Superior temporal gyrus (tissue), 1 donor: ENCODE data around the gene COLGALT1.

Experiments used
- DNase-seq: peaks from one replicate; pipeline ENCODE4 v3.0.0-alpha.2; 2016; ENCODE audit errors: extremely low spot score

Gene COLGALT1

GRCh38 chr19:17623224-17623935 is 67.9 kb downstream of the COLGALT1 start:
- DNase-seq, result no peak

- DNase-seq, result no peak
Observed at GRCh38 chr19:17624314-17624991, 69.0 kb downstream of the COLGALT1 start.

DNA sequence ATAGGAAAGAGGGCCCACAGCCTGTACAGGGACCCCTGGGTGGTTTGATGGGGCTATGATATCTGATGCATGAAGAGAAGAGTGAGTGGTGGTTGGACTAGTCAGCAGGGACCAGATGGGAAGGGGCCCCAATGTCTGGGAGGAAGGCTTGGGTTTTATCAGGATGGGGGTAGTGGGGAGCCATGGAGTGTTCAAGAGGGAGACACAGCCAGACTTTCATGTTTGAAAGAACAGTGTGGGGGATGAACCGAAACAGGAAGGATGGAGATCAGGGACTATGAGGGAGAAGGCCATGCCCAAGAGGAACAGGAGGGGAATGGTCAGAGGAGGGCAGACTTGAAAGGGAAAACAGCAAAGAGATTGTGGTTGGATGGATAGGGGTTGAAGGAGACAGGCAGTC is 69.6 kb downstream of the COLGALT1 start:
- DNase-seq, result no peak

DNA sequence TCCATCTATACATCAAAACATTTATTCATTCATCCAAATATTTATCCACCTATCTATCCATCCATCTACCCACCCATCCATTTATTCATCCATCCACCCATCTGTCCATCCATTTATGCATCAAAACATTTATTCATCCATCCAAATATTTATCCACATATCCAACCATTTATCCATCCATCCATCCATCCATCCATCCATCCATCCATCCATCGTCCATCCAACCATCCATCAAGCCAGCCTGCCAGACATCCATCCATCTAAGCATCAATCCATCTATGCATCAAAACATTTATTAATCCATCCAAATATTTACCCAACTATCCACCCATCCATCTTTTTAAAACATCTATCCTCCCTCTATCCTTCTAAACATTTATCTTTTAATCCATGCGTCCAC is 70.5 kb downstream of the COLGALT1 start:
- DNase-seq, result no peak

- DNase-seq, result no peak
Observed at GRCh38 chr19:17626456-17627015, 71.1 kb downstream of the COLGALT1 start.

- no peak for DNase-seq
Observed at GRCh38 chr19:17627161-17627560, 71.7 kb downstream of the COLGALT1 start.

- no peak for DNase-seq
Observed at GRCh38 chr19:17627921-17628320, 72.5 kb downstream of the COLGALT1 start.

DNA sequence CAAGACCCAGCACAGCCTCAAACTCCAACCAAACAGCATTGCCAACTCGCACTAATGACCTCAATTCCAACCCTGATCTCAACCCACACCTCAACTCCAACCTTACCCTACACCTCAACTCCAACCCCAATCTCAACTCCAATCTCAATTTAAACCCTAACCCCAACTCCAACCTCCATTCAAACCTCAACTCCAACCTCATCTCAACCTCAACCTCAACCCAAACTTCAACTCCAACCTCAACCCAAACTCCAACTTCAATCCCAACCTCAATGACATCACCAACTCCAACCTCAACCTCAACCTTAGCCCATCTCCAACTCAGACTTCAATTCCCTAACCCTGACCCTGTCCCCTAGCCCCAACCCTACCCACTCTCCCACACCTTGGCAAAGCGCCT is 74.3 kb downstream of the COLGALT1 start:
- DNase-seq, result no peak

DNA sequence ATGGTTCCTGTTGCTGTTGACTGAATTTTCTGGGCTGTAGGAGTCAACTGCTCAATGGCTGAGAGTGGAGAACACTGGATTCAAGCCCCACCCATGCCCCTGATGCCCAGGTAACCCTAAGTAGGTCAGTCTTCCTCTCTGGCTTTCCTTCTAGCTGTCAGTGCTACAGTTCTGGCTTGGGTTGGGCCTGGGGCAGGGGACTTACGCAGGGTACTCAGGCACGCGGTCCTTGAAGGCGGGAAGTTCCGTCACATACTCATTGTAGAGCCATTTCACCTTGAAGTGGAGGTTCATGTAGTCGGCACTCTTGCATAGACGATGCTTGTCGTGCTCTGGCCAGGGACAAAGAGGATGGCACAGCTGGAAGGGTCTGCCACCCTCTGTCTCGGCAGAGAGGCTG is 77.1 kb downstream of the COLGALT1 start:
- no peak for DNase-seq
